GM23338 (cell line): Measurements from ENCODE around the gene FBXO24. TPM values are rescaled to one million over a fixed set of nuclear protein-coding genes. Genes with fewer than 3 reads are reported as not detected.

Experiments used
- ATAC-seq: fragments of 200-7000 bp; cut with Tn5 transposase; 3 replicates; pipeline ENCODE4 v1.9.1; 2020
- DNase-seq: peaks from one replicate; pipeline ENCODE4 v3.0.0-alpha.2; 2015; ENCODE audit warnings: low spot score
- H2AFZ ChIP-seq: fragments of 200-600 bp; sonication (generic); 2 replicates; pipeline ENCODE4 v1.8.0; 2016; ENCODE audit warnings: antibody characterized with exemption, mild to moderate bottlenecking, moderate library complexity
- H3F3A ChIP-seq: fragments of 200-600 bp; sonication (generic); replicated peaks from 2 replicates; pipeline ENCODE4 v1.8.0; 2017; ENCODE audit warnings: antibody characterized with exemption, mixed run types, low read depth
- H3K27ac ChIP-seq: fragments of 200-600 bp; sonication (generic); 2 replicates; pipeline ENCODE4 v1.6.1; 2016; ENCODE audit warnings: low read depth
- H3K27me3 ChIP-seq: fragments of 200-600 bp; sonication (generic); 2 replicates; pipeline ENCODE4 v1.8.0; 2016; ENCODE audit warnings: mild to moderate bottlenecking, mixed run types, moderate library complexity; ENCODE audit not compliant: insufficient read depth
- H3K36me3 ChIP-seq: fragments of 200-600 bp; sonication (generic); 2 replicates; pipeline ENCODE4 v1.8.0; 2016; ENCODE audit warnings: mild to moderate bottlenecking; ENCODE audit not compliant: insufficient read depth
- H3K4me1 ChIP-seq: fragments of 200-600 bp; sonication (generic); 2 replicates; pipeline ENCODE4 v1.8.0; 2016; ENCODE audit warnings: mild to moderate bottlenecking, moderate library complexity; ENCODE audit not compliant: insufficient read depth
- H3K4me2 ChIP-seq: fragments of 200-600 bp; sonication (generic); 2 replicates; pipeline ENCODE4 v1.7.1; 2017; ENCODE audit warnings: mixed run types
- H3K4me3 ChIP-seq: fragments of 200-600 bp; sonication (generic); 2 replicates; pipeline ENCODE4 v1.6.1; 2016; ENCODE audit warnings: mixed run types
- H3K79me2 ChIP-seq: fragments of 200-600 bp; sonication (generic); replicated peaks from 2 replicates; pipeline ENCODE4 v1.8.0; 2017; ENCODE audit warnings: mild to moderate bottlenecking; ENCODE audit not compliant: insufficient read depth
- H3K9me2 ChIP-seq: fragments of 200-600 bp; sonication (generic); 2 replicates; pipeline ENCODE4 v1.8.0; 2017; ENCODE audit not compliant: insufficient read depth
- H4K20me1 ChIP-seq: fragments of 200-600 bp; sonication (generic); replicated peaks from 2 replicates; pipeline ENCODE4 v1.8.0; 2017; ENCODE audit warnings: mild to moderate bottlenecking; ENCODE audit not compliant: insufficient read depth
- H3K27ac Mint-ChIP-seq: 2 replicates; pipeline ENCODE4 v1.8.0; 2020; ENCODE audit warnings: inconsistent platforms, mild to moderate bottlenecking, moderate library complexity, mixed read lengths
- H3K27me3 Mint-ChIP-seq: 3 replicates; pipeline ENCODE4 v1.8.0; 2022; ENCODE audit warnings: low read depth, mild to moderate bottlenecking, moderate library complexity, mixed read lengths, inconsistent platforms; ENCODE audit not compliant: insufficient read depth, poor library complexity
- H3K36me3 Mint-ChIP-seq: 3 replicates; pipeline ENCODE4 v1.8.0; 2021; ENCODE audit warnings: low read depth, mild to moderate bottlenecking, inconsistent platforms, moderate library complexity, mixed read lengths
- H3K4me1 Mint-ChIP-seq: 3 replicates; pipeline ENCODE4 v1.8.0; 2020; ENCODE audit warnings: mild to moderate bottlenecking, inconsistent platforms, mixed read lengths
- H3K4me3 Mint-ChIP-seq: 3 replicates; pipeline ENCODE4 v1.8.0; 2021; ENCODE audit warnings: moderate library complexity, mild to moderate bottlenecking, inconsistent platforms, mixed read lengths
- H3K9me3 Mint-ChIP-seq: 3 replicates; pipeline ENCODE4 v1.8.0; 2020; ENCODE audit warnings: moderate library complexity, mild to moderate bottlenecking, inconsistent platforms, mixed read lengths
- CREB1 ChIP-seq: fragments of 250-450 bp; sonication (Bioruptor Pico); IDR thresholded peaks from 2 replicates; pipeline ENCODE4 v1.5.0; 2020; ENCODE audit warnings: low read depth, mild to moderate bottlenecking, moderate library complexity
- CTCF ChIP-seq, 2 experiments: fragments of 200-600 bp in 1 of 2; sonication (generic) in 1 of 2; conservative IDR thresholded peaks; 2 replicates each; pipeline versions ENCODE4 v1.5.1 to v1.6.1; 2016 to 2017; ENCODE audit warnings: antibody characterized with exemption in 2 of 2, low read depth in 2 of 2, mild to moderate bottlenecking in 2 of 2, moderate library complexity in 1 of 2
- EZH2 ChIP-seq: fragments of 200-600 bp; sonication (generic); IDR thresholded peaks from one replicate; pipeline ENCODE4 v1.8.0; 2017; ENCODE audit warnings: antibody characterized with exemption, mild to moderate bottlenecking, low read depth; ENCODE audit not compliant: unreplicated experiment
- EZH2phosphoT487 ChIP-seq: fragments of 200-600 bp; sonication (generic); IDR thresholded peaks from one replicate; pipeline ENCODE4 v1.8.1; 2018; ENCODE audit warnings: antibody characterized with exemption; ENCODE audit not compliant: unreplicated experiment
- REST ChIP-seq: IDR thresholded peaks from one replicate; pipeline ENCODE4 v1.6.1; 2018; ENCODE audit warnings: antibody characterized with exemption; ENCODE audit not compliant: unreplicated experiment
- ZNF331 ChIP-seq: fragments of 250-450 bp; sonication (Bioruptor Pico); IDR thresholded peaks from 2 replicates; pipeline ENCODE4 v1.5.0; 2020; ENCODE audit warnings: low read depth, mild to moderate bottlenecking, moderate library complexity
- polyA plus RNA-seq: library from polyadenylated mRNA; unstranded; fragments of >200 nt; fragmentation: Nextera tagmentation; extraction: Ambion mirVana; gene quantifications from 2 replicates; pipeline ENCODE4 v1.2.1, GENCODE V29; 2016
- total RNA-seq: library from RNA; depleted of rRNA; stranded (reverse); fragments of >200 nt; shearing (Covaris generic); gene quantifications from 2 replicates; pipeline ENCODE4 v1.2.3, GENCODE V29; 2014

Gene FBXO24
- total and polyA plus RNA-seq, 2 experiments from 2014 or later = 2.1 to 2.4 TPM

GRCh38 chr7:100613412-100614175, 27.5 kb downstream of the FBXO24 start:
- Mint-ChIP-seq H3K9me3 (no peaks in the 10 kb centered on the region), H3K4me3 (peak overlapping the region; percentile 97)

More at GRCh38 chr7:100613412-100614175, 27.5 kb downstream of the FBXO24 start:
- no peak for DNase-seq
- Histone ChIP-seq H3K27ac (no peak overlapping the region), H3K4me2 (peak overlapping the region; percentile 100), H3K4me1 (peaks cover 3% of the 10 kb centered on the region; the same call in 1 of the 2 replicates), H3K36me3 (peaks cover 3% of the 10 kb centered on the region; the same call in 1 of the 2 replicates), H4K20me1 (no peaks in the 10 kb centered on the region), H3F3A (peaks cover 5% of the 10 kb centered on the region; the same call in 1 of the 2 replicates), H3K4me3 (peak overlapping the region; percentile 52), H3K9me2 (no peaks in the 10 kb centered on the region), H3K27me3 (no peaks in the 10 kb centered on the region), H3K79me2 (no peaks in the 10 kb centered on the region), H2AFZ (no peak overlapping the region)
- no peak for ATAC-seq
- Mint-ChIP-seq H3K27me3 (peaks cover 13% of the 10 kb centered on the region), H3K4me1 (no peaks in the 10 kb centered on the region; the same call in 1 of the 3 replicates), H3K36me3 (peaks cover 6% of the 10 kb centered on the region), H3K27ac (no peak overlapping the region)
- TF ChIP-seq CTCF (conservative IDR thresholded peaks at IDR 0.05; ENCODE audit: low read depth in 2 of 2) = no peak
- TF ChIP-seq EZH2 = no peak
- TF ChIP-seq REST = no peak
- no peak for TF ChIP-seq EZH2phosphoT487
- no peak for TF ChIP-seq CREB1 (CRISPR knock-in tag)
- no peak for TF ChIP-seq ZNF331 (CRISPR knock-in tag)
